GM12878 (cell line): Measurements from ENCODE around the gene IPMK. TPM values are rescaled to one million over a fixed set of nuclear protein-coding genes. Genes with fewer than 3 reads are reported as not detected.
A peak's percentile ranks its signal among the peaks of the same experiment; 100 is the strongest.

Experiments used
- ATF2 ChIP-seq: IDR thresholded peaks from 2 replicates; pipeline ENCODE4 v1.6.1; 2012; ENCODE audit warnings: low read length, inconsistent platforms
- BCL11A ChIP-seq: IDR thresholded peaks from 2 replicates; pipeline ENCODE4 v1.6.1; 2011; ENCODE audit warnings: low read depth, low read length
- CEBPB ChIP-seq, 2 experiments: fragments of 150-350 bp in 1 of 2; IDR thresholded peaks; 2 replicates each; pipeline ENCODE4 v1.6.1; 2012 to 2014; ENCODE audit warnings: low read depth in 2 of 2, low read length in 2 of 2, borderline replicate concordance in 1 of 2, inconsistent platforms in 1 of 2
- ELK1 ChIP-seq: IDR thresholded peaks from 2 replicates; pipeline ENCODE4 v1.6.1; 2012; ENCODE audit warnings: low read depth, low read length, improper control_type of control experiment
- FOXK2 ChIP-seq: fragments of 450-650 bp; IDR thresholded peaks from 2 replicates; pipeline ENCODE4 v1.6.1; 2017; ENCODE audit warnings: mild to moderate bottlenecking, moderate library complexity
- FOXM1 ChIP-seq: IDR thresholded peaks from 2 replicates; pipeline ENCODE4 v1.6.1; 2012; ENCODE audit warnings: low read depth, mild to moderate bottlenecking, inconsistent platforms, low read length, moderate library complexity
- IRF4 ChIP-seq: IDR thresholded peaks from 2 replicates; pipeline ENCODE4 v1.6.1; 2011; ENCODE audit warnings: low read depth, low read length
- KLF5 ChIP-seq: fragments of 450-650 bp; IDR thresholded peaks from 2 replicates; pipeline ENCODE4 v1.6.1; 2014; ENCODE audit warnings: mild to moderate bottlenecking; ENCODE audit not compliant: partially characterized antibody
- NR2C2 ChIP-seq: IDR thresholded peaks from 2 replicates; pipeline ENCODE4 v1.6.1; 2011; ENCODE audit warnings: borderline replicate concordance, low read depth; ENCODE audit not compliant: control insufficient read depth, insufficient read length
- RCOR1 ChIP-seq: conservative IDR thresholded peaks from 2 replicates; pipeline ENCODE4 v1.6.1; 2012; ENCODE audit warnings: low read depth, low read length, improper control_type of control experiment
- SIX5 ChIP-seq: IDR thresholded peaks from 2 replicates; pipeline ENCODE4 v1.6.1; 2011; ENCODE audit warnings: mild to moderate bottlenecking, low read depth, low read length, moderate library complexity; ENCODE audit not compliant: severe bottlenecking
- SREBF1 ChIP-seq: IDR thresholded peaks from 2 replicates; pipeline ENCODE4 v1.6.1; 2012; ENCODE audit warnings: mild to moderate bottlenecking, low read length
- STAT3 ChIP-seq: IDR thresholded peaks from 2 replicates; pipeline ENCODE4 v1.6.1; 2011; ENCODE audit warnings: low read depth, low read length, improper control_type of control experiment
- TAF1 ChIP-seq: IDR thresholded peaks from 2 replicates; pipeline ENCODE4 v1.6.1; 2011; ENCODE audit warnings: mild to moderate bottlenecking, low read depth, low read length, borderline replicate concordance
- TARDBP ChIP-seq: IDR thresholded peaks from 2 replicates; pipeline ENCODE4 v1.6.1; 2016; ENCODE audit warnings: borderline replicate concordance
- ZBED1 ChIP-seq: IDR thresholded peaks from 2 replicates; pipeline ENCODE4 v1.6.1; 2016; ENCODE audit warnings: borderline replicate concordance
- ZNF24 ChIP-seq: fragments of 450-650 bp; IDR thresholded peaks from 2 replicates; pipeline ENCODE4 v1.6.1; 2017; ENCODE audit warnings: antibody characterized with exemption, mild to moderate bottlenecking
- ZNF384 ChIP-seq: IDR thresholded peaks from 2 replicates; pipeline ENCODE4 v1.6.1; 2012; ENCODE audit warnings: low read depth, mild to moderate bottlenecking, low read length, improper control_type of control experiment, borderline replicate concordance
- ZNF622 ChIP-seq: fragments of 450-650 bp; IDR thresholded peaks from 2 replicates; pipeline ENCODE4 v1.6.1; 2017; ENCODE audit warnings: mild to moderate bottlenecking, inconsistent platforms
- polyA plus RNA-seq, 11 experiments: library from polyadenylated mRNA; depleted of rRNA in 4 of 11; unstranded in 6 of 11; stranded (reverse) in 5 of 11; fragments of >200 nt; fragmentation: Nextera tagmentation in 4 of 11; fragmentation: Illumina TruSeq in 1 of 11; extraction: Ambion mirVana in 4 of 11; extraction: Trizol in 1 of 11; gene quantifications; 1 replicate in 1 of 11; 2 replicates in 10 of 11; pipeline versions ENCODE4 v1.2.1 to v1.2.3, GENCODE V29; 2011 to 2016; ENCODE audit warnings: inconsistent platforms in 2 of 11, missing spikeins in 2 of 11, low read depth in 1 of 11
- total RNA-seq, 4 experiments: library from RNA; depleted of rRNA in 3 of 4; stranded (reverse); fragments of >200 nt in 3 of 4; fragmentation: Illumina TruSeq in 1 of 4; extraction: Trizol in 1 of 4; gene quantifications; 2 replicates each; pipeline versions ENCODE4 v1.2.1 to v1.2.3, GENCODE V29; 2013 to 2021
- TF ChIP-seq, protein P1 (sequence below): fragments of 450-650 bp; IDR thresholded peaks from 2 replicates; pipeline ENCODE4 v1.6.1; 2018; ENCODE audit warnings: borderline replicate concordance, mild to moderate bottlenecking; ENCODE audit not compliant: partially characterized antibody
- TF ChIP-seq, protein P2 (sequence below): IDR thresholded peaks from 2 replicates; pipeline ENCODE4 v1.6.1; 2011; ENCODE audit warnings: mild to moderate bottlenecking, low read depth, low read length, moderate library complexity; ENCODE audit not compliant: insufficient replicate concordance
- TF ChIP-seq, protein P3 (sequence below): fragments of 450-650 bp; IDR thresholded peaks from 2 replicates; pipeline ENCODE4 v1.6.1; 2017; ENCODE audit warnings: borderline replicate concordance
- TF ChIP-seq, protein P4 (sequence below): IDR thresholded peaks from 2 replicates; pipeline ENCODE4 v1.6.1; 2012; ENCODE audit warnings: low read depth, low read length, improper control_type of control experiment

IPMK gene
- total and polyA plus RNA-seq, 10 of the 15 experiments (the other 5 are each of a cell fraction or from before 2014, with no cell fraction given) = 0.84 to 7.5 (median 3.6) TPM

GRCh38 chr10:58268946-58269781 lies 1.5 kb upstream of the IPMK start, which contains the start of gene CISD1 (continued):
- TF ChIP-seq, protein P1, sequence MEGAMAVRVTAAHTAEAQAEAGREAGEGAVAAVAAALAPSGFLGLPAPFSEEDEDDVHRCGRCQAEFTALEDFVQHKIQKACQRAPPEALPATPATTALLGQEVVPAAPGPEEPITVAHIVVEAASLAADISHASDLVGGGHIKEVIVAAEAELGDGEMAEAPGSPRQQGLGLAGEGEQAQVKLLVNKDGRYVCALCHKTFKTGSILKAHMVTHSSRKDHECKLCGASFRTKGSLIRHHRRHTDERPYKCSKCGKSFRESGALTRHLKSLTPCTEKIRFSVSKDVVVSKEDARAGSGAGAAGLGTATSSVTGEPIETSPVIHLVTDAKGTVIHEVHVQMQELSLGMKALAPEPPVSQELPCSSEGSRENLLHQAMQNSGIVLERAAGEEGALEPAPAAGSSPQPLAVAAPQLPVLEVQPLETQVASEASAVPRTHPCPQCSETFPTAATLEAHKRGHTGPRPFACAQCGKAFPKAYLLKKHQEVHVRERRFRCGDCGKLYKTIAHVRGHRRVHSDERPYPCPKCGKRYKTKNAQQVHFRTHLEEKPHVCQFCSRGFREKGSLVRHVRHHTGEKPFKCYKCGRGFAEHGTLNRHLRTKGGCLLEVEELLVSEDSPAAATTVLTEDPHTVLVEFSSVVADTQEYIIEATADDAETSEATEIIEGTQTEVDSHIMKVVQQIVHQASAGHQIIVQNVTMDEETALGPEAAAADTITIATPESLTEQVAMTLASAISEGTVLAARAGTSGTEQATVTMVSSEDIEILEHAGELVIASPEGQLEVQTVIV = peak; percentile 51
- TF ChIP-seq, protein P2, sequence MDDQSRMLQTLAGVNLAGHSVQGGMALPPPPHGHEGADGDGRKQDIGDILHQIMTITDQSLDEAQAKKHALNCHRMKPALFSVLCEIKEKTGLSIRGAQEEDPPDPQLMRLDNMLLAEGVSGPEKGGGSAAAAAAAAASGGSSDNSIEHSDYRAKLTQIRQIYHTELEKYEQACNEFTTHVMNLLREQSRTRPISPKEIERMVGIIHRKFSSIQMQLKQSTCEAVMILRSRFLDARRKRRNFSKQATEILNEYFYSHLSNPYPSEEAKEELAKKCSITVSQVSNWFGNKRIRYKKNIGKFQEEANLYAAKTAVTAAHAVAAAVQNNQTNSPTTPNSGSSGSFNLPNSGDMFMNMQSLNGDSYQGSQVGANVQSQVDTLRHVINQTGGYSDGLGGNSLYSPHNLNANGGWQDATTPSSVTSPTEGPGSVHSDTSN = no peak
- TF ChIP-seq SIX5 (no peak), ATF2 (no peak), CEBPB (IDR thresholded peaks at IDR 0.05; ENCODE audit: borderline replicate concordance in 1 of 2, low read depth in 2 of 2, low read length in 2 of 2) (peak in 1 of 2 experiments; percentile 42; a peak in 1 of 4 replicates), IRF4 (no peak), ELK1 (no peak), NR2C2 (no peak), FOXM1 (no peak), KLF5 (peak; percentile 38), FOXK2 (no peak), ZNF622 (no peak), SREBF1 (no peak), TARDBP (peak; percentile 38; the same call in 1 of the 2 replicates), STAT3 (no peak), ZNF24 (no peak), ZBED1 (no peak), RCOR1 (no peak), ZNF384 (no peak), BCL11A (no peak), TAF1 (peak; percentile 63; the same call in 1 of the 2 replicates)
- TF ChIP-seq, protein P3, sequence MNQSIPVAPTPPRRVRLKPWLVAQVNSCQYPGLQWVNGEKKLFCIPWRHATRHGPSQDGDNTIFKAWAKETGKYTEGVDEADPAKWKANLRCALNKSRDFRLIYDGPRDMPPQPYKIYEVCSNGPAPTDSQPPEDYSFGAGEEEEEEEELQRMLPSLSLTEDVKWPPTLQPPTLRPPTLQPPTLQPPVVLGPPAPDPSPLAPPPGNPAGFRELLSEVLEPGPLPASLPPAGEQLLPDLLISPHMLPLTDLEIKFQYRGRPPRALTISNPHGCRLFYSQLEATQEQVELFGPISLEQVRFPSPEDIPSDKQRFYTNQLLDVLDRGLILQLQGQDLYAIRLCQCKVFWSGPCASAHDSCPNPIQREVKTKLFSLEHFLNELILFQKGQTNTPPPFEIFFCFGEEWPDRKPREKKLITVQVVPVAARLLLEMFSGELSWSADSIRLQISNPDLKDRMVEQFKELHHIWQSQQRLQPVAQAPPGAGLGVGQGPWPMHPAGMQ = no peak
- TF ChIP-seq, protein P4, sequence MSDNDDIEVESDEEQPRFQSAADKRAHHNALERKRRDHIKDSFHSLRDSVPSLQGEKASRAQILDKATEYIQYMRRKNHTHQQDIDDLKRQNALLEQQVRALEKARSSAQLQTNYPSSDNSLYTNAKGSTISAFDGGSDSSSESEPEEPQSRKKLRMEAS = peak; percentile 85; the same call in 1 of the 2 replicates
